GM12801 (cell line): ENCODE data around the gene PLCB1.

Source experiments
- TF ChIP-seq, protein P1 (sequence below): IDR thresholded peaks from one replicate; pipeline ENCODE4 v1.5.1; 2011; ENCODE audit warnings: control low read depth; ENCODE audit not compliant: insufficient read length; ENCODE audit errors: extremely low read depth

PLCB1 gene

DNA sequence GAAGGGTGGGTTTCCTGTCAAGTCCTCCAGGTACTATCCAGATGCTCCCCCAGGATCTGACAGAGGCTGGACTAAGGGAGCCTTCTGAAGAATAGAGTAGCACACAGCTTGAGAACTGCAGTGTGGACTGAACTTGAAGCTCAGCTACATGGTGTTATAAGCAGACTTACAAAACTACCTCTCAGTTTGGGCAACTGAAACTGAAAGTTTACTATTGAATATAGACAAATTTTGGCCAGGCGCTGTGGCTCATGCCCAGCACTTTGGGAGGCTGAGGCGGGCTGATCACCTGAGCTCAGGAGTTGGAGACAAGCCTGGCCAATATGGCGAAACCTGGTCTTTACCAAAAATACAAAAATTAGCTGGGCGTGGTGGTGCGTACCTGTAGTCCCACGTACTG is 348.5 kb downstream of the PLCB1 start:
- TF ChIP-seq, protein P1, sequence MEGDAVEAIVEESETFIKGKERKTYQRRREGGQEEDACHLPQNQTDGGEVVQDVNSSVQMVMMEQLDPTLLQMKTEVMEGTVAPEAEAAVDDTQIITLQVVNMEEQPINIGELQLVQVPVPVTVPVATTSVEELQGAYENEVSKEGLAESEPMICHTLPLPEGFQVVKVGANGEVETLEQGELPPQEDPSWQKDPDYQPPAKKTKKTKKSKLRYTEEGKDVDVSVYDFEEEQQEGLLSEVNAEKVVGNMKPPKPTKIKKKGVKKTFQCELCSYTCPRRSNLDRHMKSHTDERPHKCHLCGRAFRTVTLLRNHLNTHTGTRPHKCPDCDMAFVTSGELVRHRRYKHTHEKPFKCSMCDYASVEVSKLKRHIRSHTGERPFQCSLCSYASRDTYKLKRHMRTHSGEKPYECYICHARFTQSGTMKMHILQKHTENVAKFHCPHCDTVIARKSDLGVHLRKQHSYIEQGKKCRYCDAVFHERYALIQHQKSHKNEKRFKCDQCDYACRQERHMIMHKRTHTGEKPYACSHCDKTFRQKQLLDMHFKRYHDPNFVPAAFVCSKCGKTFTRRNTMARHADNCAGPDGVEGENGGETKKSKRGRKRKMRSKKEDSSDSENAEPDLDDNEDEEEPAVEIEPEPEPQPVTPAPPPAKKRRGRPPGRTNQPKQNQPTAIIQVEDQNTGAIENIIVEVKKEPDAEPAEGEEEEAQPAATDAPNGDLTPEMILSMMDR = no peak

DNA sequence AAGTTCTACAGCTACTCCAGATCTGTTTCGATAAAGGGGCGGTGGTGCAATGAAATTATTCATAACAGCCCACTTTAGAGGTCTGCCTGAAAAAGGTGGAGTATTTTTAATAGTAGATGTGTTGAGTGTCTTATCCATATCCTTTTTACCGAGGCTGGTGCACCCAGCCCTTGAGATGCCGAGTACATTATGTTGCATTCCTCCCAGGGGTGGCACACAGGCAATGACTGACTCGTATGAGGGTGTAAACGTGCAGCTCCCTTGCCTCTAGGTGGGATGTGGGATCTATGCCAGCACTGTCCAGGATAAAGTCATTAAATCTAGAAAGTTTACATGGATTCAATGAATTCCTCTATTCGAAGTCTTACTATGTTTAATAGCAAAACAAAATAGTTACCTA is 355.6 kb downstream of the PLCB1 start:
- TF ChIP-seq, protein P1 = no peak

DNA sequence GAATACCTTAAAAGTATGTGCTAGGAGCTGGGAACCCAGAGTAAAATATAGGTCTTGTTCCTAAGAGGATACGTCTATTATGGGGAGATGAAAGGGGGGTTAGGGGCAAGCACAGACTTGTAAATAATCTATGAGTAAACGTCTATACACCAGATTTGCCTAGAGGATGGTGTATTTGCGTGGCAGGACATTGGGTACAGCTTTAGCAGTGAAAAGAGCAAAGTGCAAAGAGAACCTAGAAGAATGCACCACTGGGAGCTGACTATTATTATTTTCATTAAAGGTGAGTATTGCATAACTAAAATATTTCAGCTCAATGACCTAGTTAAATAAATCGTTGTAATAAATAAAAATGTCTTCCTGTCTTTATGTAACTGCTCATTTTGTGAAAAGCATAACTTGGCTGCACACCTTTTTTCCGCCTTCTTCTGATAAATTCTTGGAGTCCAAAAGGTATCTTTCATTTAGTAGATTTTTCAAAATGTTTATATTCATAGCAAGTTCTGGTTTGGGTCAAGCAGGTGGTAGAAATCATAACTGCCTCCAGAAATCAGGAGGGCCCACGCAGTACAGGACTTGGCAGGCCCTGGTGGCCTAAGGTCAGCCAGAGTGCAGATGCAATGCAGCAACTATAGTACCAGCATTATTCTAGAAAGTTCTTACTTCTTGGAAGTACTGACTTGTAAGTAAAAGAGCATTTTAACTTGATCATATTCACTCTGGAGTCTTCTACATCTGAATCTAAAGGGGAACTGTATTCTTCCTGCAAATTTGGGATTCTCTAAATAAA is 357.2 kb downstream of the PLCB1 start:
- TF ChIP-seq, protein P1 = no peak

DNA sequence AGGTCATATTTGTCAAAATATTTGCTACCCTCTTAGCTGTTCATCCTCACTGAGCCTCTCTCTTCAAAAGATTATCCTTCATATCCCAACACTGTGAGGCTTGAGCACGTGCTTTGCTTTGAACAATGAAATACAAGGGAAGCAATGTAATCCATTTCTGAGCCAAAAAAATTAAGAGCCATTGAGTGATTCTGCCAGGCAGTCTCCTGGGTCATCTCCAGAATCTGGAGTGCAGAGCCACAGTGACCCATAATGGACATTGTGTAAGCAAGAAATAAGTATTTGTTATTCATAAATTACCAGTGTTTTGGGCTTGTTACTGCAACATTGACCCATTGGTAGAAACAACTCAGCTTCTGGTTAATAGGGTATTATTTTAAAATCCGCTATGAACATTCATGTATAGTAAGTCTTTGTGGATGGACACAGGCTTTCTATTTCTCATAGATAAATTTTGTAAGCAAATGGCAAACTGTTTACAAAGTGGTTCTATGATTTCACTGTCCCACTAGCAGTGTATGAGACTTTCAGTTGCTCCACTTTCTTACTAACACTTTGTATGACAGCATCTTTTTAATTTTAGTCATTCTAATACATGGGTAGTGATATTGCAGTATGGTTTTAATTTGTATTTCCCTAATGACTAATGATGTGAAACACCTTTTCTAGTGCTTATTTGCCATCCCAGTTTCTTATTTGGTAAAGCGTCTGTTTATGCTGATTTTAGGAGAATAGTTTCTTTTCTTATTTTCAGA is 358.2 kb downstream of the PLCB1 start:
- TF ChIP-seq, protein P1 = no peak

DNA sequence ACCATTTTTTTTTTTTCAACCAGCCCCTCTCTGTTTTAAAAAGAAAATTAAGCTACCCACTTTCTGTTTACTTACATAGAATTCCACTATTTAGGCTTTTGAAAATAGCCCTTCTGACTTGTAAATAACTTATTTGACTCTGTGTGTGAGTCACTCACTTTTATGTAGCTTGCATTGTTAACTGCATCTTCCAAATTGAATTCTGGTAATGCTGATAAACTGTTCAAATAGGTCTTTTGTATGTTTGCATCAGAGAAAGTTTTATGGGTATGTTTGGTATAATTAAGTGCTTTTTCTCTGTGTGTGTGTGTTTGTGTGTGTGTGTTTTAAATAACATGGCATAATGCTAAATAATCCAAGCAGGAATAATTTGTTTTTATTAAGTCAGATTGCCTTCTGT is 360.1 kb downstream of the PLCB1 start:
- TF ChIP-seq, protein P1 = no peak

DNA sequence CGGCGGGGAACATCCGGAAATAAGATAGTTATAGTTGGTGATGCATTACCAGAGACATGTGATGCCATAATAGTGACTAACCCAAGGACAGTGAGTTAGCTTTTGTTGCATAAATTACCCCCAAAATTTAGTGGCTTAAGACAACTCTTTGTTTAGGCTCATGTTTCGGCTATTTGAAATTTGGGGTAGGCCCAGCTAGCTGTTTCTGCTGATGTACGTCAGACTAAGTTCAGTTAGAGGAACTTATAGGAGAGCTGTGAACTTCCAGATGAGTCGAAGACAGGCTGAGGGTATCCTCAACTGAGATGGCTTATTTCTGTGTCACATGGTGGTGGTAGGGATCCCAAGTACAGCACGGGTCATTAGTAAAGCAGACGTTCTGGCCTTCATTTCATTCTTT is 366.5 kb downstream of the PLCB1 start:
- TF ChIP-seq, protein P1 = no peak

DNA sequence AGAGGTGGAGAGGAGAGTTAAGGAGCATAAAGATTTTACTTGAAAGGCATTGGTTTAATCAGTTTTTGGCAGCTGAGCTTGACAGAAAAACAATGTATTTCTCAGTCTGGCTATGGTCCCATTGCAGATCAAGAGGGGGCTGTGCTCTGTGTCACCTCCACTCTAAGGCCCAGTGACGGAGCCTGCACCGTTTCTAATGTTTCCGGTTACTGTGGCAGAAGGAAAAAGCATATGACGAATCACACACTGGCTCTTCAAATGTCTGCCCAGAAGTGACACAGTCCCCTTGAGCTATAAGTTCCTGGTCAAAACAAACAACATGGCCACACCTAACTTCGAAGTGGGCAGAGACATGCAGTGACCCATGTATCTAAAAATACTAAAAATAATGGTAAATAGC is 372.0 kb downstream of the PLCB1 start:
- TF ChIP-seq, protein P1 = no peak
